ENCODE measurements around the gene PEX5L. TPM values are rescaled to one million over a fixed set of nuclear protein-coding genes. Genes with fewer than 3 reads are reported as not detected.

The PEX5L gene
- total RNA-seq, 2 experiments from 2014 or later, result 0.35 to 0.70 TPM

GRCh38 chr3:179828738-179829137 lies 208.0 kb downstream of the PEX5L start:
- Mint-ChIP-seq H3K27ac (no peak overlapping the region), H3K9me3 (no peaks in the 10 kb centered on the region), H3K4me3 (no peak overlapping the region), H3K36me3 (ENCODE audit: low read depth) (no peaks in the 10 kb centered on the region), H3K27me3 (peaks cover 9% of the 10 kb centered on the region), H3K4me1 (no peaks in the 10 kb centered on the region)
- ChIA-PET CTCF (no interaction called here), POLR2A (no interaction called here)
- DNase-seq, result no peak

- H3K36me3 Mint-ChIP-seq (ENCODE audit: low read depth), result no peaks in the 10 kb centered on the region
These were observed 210.5 kb downstream of the PEX5L start for GRCh38 chr3:179826247-179826637.

GRCh38 chr3:179825527-179826246 lies 211.1 kb downstream of the PEX5L start:
- Mint-ChIP-seq H3K4me1 (no peaks in the 10 kb centered on the region), H3K27ac (no peak overlapping the region), H3K9me3 (no peaks in the 10 kb centered on the region), H3K27me3 (peaks cover 10% of the 10 kb centered on the region), H3K4me3 (no peak overlapping the region), H3K36me3 (ENCODE audit: low read depth) (no peaks in the 10 kb centered on the region)
- ChIA-PET POLR2A (no interaction called here), CTCF (no interaction called here)
- no peak for DNase-seq

More at GRCh38 chr3:179826247-179826637, 210.5 kb downstream of the PEX5L start:
- Mint-ChIP-seq H3K4me3 (no peak overlapping the region), H3K27me3 (peaks cover 8% of the 10 kb centered on the region), H3K4me1 (no peaks in the 10 kb centered on the region), H3K9me3 (no peaks in the 10 kb centered on the region), H3K27ac (no peak overlapping the region)
- DNase-seq, result no peak
- CTCF ChIA-PET, result no interaction called here
- POLR2A ChIA-PET, result no interaction called here

- Mint-ChIP-seq H3K4me3 (no peak overlapping the region), H3K9me3 (no peaks in the 10 kb centered on the region), H3K4me1 (no peaks in the 10 kb centered on the region), H3K36me3 (ENCODE audit: low read depth) (no peaks in the 10 kb centered on the region), H3K27me3 (peaks cover 17% of the 10 kb centered on the region), H3K27ac (no peak overlapping the region)
- ChIA-PET POLR2A (no interaction called here), CTCF (no interaction called here)
- no peak for DNase-seq
These were observed 214.4 kb downstream of the PEX5L start for GRCh38 chr3:179822296-179822695.

- Mint-ChIP-seq H3K4me1 (no peaks in the 10 kb centered on the region), H3K4me3 (no peak overlapping the region), H3K27ac (no peak overlapping the region), H3K27me3 (peaks cover 11% of the 10 kb centered on the region), H3K9me3 (no peaks in the 10 kb centered on the region), H3K36me3 (ENCODE audit: low read depth) (no peaks in the 10 kb centered on the region)
- no peak for DNase-seq
- ChIA-PET POLR2A (no interaction called here), CTCF (no interaction called here)
These were observed 217.4 kb downstream of the PEX5L start for GRCh38 chr3:179819379-179819778.

- H3K4me3 Mint-ChIP-seq, result no peak overlapping the region
These were observed 224.7 kb downstream of the PEX5L start for GRCh38 chr3:179812096-179812382.

GRCh38 chr3:179811321-179812095 lies 225.2 kb downstream of the PEX5L start:
- no peak overlapping the region for H3K4me3 Mint-ChIP-seq
- ChIA-PET POLR2A (no interaction called here), CTCF (interaction anchor here (0.6 to 1.9 kb wide), 8 partner anchors 18 to 790 kb away, joined by 3 to 5 read pairs (median 3); partner anchors contain the start of gene TTC14)
- H3K27ac Mint-ChIP-seq, result no peak overlapping the region
- no peaks in the 10 kb centered on the region for H3K9me3 Mint-ChIP-seq
- H3K4me1 Mint-ChIP-seq, result peaks cover 2% of the 10 kb centered on the region
- H3K36me3 Mint-ChIP-seq (ENCODE audit: low read depth), result no peaks in the 10 kb centered on the region
- no peaks in the 10 kb centered on the region for H3K27me3 Mint-ChIP-seq
- peak; percentile 18 for DNase-seq

More at GRCh38 chr3:179812096-179812382, 224.7 kb downstream of the PEX5L start:
- ChIA-PET CTCF (interaction anchor here (0.9 to 1.9 kb wide), 6 partner anchors 19 to 789 kb away, joined by 3 to 5 read pairs (median 4); partner anchors contain the start of gene TTC14), POLR2A (no interaction called here)
- H3K4me1 Mint-ChIP-seq, result peaks cover 2% of the 10 kb centered on the region
- H3K27me3 Mint-ChIP-seq, result no peaks in the 10 kb centered on the region
- no peak overlapping the region for H3K27ac Mint-ChIP-seq
- DNase-seq, result no peak
- no peaks in the 10 kb centered on the region for H3K9me3 Mint-ChIP-seq
- no peaks in the 10 kb centered on the region for H3K36me3 Mint-ChIP-seq (ENCODE audit: low read depth)

GRCh38 chr3:179809639-179810038 lies 227.1 kb downstream of the PEX5L start:
- no peak for DNase-seq
- POLR2A ChIA-PET, result no interaction called here
- Mint-ChIP-seq H3K4me1 (peaks cover 2% of the 10 kb centered on the region), H3K27me3 (peaks cover 3% of the 10 kb centered on the region), H3K9me3 (no peaks in the 10 kb centered on the region), H3K27ac (no peak overlapping the region), H3K4me3 (no peak overlapping the region), H3K36me3 (ENCODE audit: low read depth) (no peaks in the 10 kb centered on the region)
- CTCF ChIA-PET, result interaction anchor here (0.6 kb wide), 1 partner anchor 733 kb away, joined by 3 read pairs; no protein-coding TSS in a partner anchor

- Mint-ChIP-seq H3K4me1 (peaks cover 2% of the 10 kb centered on the region), H3K27ac (no peak overlapping the region), H3K36me3 (ENCODE audit: low read depth) (no peaks in the 10 kb centered on the region), H3K4me3 (no peak overlapping the region), H3K27me3 (peaks cover 8% of the 10 kb centered on the region), H3K9me3 (no peaks in the 10 kb centered on the region)
- ChIA-PET POLR2A (no interaction called here), CTCF (no interaction called here)
- no peak for DNase-seq
These were observed 229.1 kb downstream of the PEX5L start for GRCh38 chr3:179807588-179807987.

- no peak overlapping the region for H3K4me3 Mint-ChIP-seq
- ChIA-PET CTCF (no interaction called here), POLR2A (no interaction called here)
- no peaks in the 10 kb centered on the region for H3K9me3 Mint-ChIP-seq
- DNase-seq, result no peak
- H3K4me1 Mint-ChIP-seq, result no peaks in the 10 kb centered on the region
- H3K36me3 Mint-ChIP-seq (ENCODE audit: low read depth), result no peaks in the 10 kb centered on the region
- no peak overlapping the region for H3K27ac Mint-ChIP-seq
- H3K27me3 Mint-ChIP-seq, result peaks cover 8% of the 10 kb centered on the region
These were observed 230.6 kb downstream of the PEX5L start for GRCh38 chr3:179806177-179806576.

- Mint-ChIP-seq H3K4me3 (no peak overlapping the region), H3K4me1 (no peaks in the 10 kb centered on the region), H3K27me3 (peaks cover 8% of the 10 kb centered on the region), H3K9me3 (no peaks in the 10 kb centered on the region), H3K27ac (no peak overlapping the region), H3K36me3 (ENCODE audit: low read depth) (no peaks in the 10 kb centered on the region)
- CTCF ChIA-PET, result no interaction called here
- no peak for DNase-seq
- POLR2A ChIA-PET, result no interaction called here
These were observed 234.9 kb downstream of the PEX5L start for GRCh38 chr3:179801856-179802255.

- Mint-ChIP-seq H3K9me3 (no peaks in the 10 kb centered on the region), H3K4me1 (no peaks in the 10 kb centered on the region), H3K27ac (no peak overlapping the region), H3K4me3 (no peak overlapping the region), H3K36me3 (ENCODE audit: low read depth) (no peaks in the 10 kb centered on the region), H3K27me3 (peaks cover 8% of the 10 kb centered on the region)
- CTCF ChIA-PET, result no interaction called here
- DNase-seq, result no peak
- POLR2A ChIA-PET, result no interaction called here
These were observed 235.5 kb downstream of the PEX5L start for GRCh38 chr3:179801263-179801662.

- CTCF ChIA-PET, result no interaction called here
- Mint-ChIP-seq H3K4me1 (no peaks in the 10 kb centered on the region), H3K9me3 (no peaks in the 10 kb centered on the region), H3K4me3 (no peak overlapping the region), H3K36me3 (ENCODE audit: low read depth) (no peaks in the 10 kb centered on the region), H3K27ac (no peak overlapping the region), H3K27me3 (no peaks in the 10 kb centered on the region)
- POLR2A ChIA-PET, result no interaction called here
- no peak for DNase-seq
These were observed 239.5 kb downstream of the PEX5L start for GRCh38 chr3:179797192-179797591.

- H3K4me3 Mint-ChIP-seq, result no peak overlapping the region
- CTCF ChIA-PET, result interaction anchor here (0.6 kb wide), 1 partner anchor 1734 kb away, joined by 4 read pairs; no protein-coding TSS in a partner anchor
- H3K9me3 Mint-ChIP-seq, result no peaks in the 10 kb centered on the region
These were observed 240.3 kb downstream of the PEX5L start for GRCh38 chr3:179796421-179796820.

More at GRCh38 chr3:179796421-179796820, 240.3 kb downstream of the PEX5L start:
- no peaks in the 10 kb centered on the region for H3K27me3 Mint-ChIP-seq
- DNase-seq, result no peak
- POLR2A ChIA-PET, result no interaction called here
- H3K36me3 Mint-ChIP-seq (ENCODE audit: low read depth), result no peaks in the 10 kb centered on the region
- no peaks in the 10 kb centered on the region for H3K4me1 Mint-ChIP-seq
- H3K27ac Mint-ChIP-seq, result no peak overlapping the region

Data from activated CD4-positive, alpha-beta memory T cell treated with anti-CD3 and anti-CD28 coated beads, Interleukin-2, amount 10 ng/mL, durations not matched to agents 7 days and 5 days (primary cell).